GM12892 (cell line): ENCODE measurements around the gene SH2D7.

Experiments used
- POLR2A ChIP-seq: IDR thresholded peaks from 2 replicates; pipeline ENCODE4 v1.6.1; 2011; ENCODE audit warnings: low read depth, low read length, control low read depth
- POLR2AphosphoS5 ChIP-seq: IDR thresholded peaks from 2 replicates; pipeline ENCODE4 v1.6.1; 2011; ENCODE audit warnings: low read depth, low read length, control low read depth

DNA sequence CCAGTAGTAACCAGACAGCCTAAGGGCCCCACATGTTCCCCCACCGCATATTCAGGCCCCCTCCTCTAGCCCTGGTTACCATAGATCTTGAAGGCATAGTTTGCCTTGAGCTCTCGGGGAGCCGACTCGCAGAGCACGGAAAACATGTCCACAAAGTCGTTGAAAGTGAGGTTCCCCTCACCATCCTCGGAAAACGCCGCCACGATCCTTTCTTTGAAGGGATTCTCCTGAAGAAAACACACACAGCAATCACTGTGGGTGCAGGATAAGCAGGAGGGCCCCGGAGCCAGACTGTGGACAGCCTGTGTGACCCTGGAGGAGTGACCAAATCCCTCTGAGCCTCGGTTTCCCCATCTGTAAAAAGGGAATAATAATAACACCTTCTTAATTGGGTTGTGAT lies 16.8 kb downstream of the SH2D7 start:
- TF ChIP-seq POLR2A (no peak), POLR2AphosphoS5 (no peak)
